HepG2 (cell line): ENCODE results near the gene LPAR1. TPM values are rescaled to one million over a fixed set of nuclear protein-coding genes. Genes with fewer than 3 reads are reported as not detected.
A peak's percentile ranks its signal among the peaks of the same experiment; 100 is the strongest.

Experiments used
- ATAC-seq: fragments of 200-7000 bp; cut with Tn5 transposase; 3 replicates; pipeline ENCODE4 v1.9.1; 2020; ENCODE audit warnings: mild to moderate bottlenecking, moderate library complexity
- BruUV-seq: library from RNA; stranded (reverse); fragments of 400-500 nt; replicated peaks from 2 replicates; lab custom pipeline; 2021; lab: Mats Ljungman, UMichigan
- CTCF ChIA-PET: fragments of 300-600 bp; formaldehyde crosslinking; extraction: SDS; loops from one replicate; lab custom pipeline; 2021; ENCODE audit warnings: low total read pairs, inconsistent platforms, low intra/inter-chr PET ratio; lab: Yijun Ruan, JAX
- POLR2A ChIA-PET: fragments of 350-600 bp; sonication (Branson Sonifier 250); formaldehyde crosslinking; loops from one replicate; lab custom pipeline; 2020; ENCODE audit warnings: antibody characterized with exemption, inconsistent platforms; lab: Yijun Ruan, JAX
- DNase-seq: peaks from one replicate; pipeline ENCODE4 v3.0.0-alpha.2; 2015; ENCODE audit warnings: low spot score
- FAIRE-seq: peaks from 3 replicates; lab custom pipeline; 2011; peaks lifted over from hg19 to GRCh38; lab: Jason Lieb, UNC
- H2AFZ ChIP-seq: one replicate; pipeline ENCODE4 v1.6.1; 2011; ENCODE audit warnings: low read length, inconsistent platforms
- H3K27ac ChIP-seq: fragments of 300-600 bp; 3 replicates; pipeline ENCODE4 v1.8.0; 2011; ENCODE audit warnings: mixed run types, mild to moderate bottlenecking, mixed read lengths, low read length, inconsistent platforms; ENCODE audit not compliant: insufficient read depth; ENCODE audit errors: extremely low read length
- H3K27me3 ChIP-seq, 2 experiments: fragments of 200-600 bp in 1 of 2; 2 replicates in 1 of 2; 3 replicates in 1 of 2; pipeline versions ENCODE4 v1.6.0 to v1.8.0; 2011; ENCODE audit warnings: low read length in 2 of 2, mild to moderate bottlenecking in 2 of 2, moderate library complexity in 2 of 2, inconsistent platforms in 1 of 2; ENCODE audit not compliant: insufficient read depth in 2 of 2, control insufficient read depth in 1 of 2
- H3K36me3 ChIP-seq, 2 experiments: fragments of 200-600 bp in 1 of 2; replicated peaks in 1 of 2; 2 replicates in 1 of 2; 3 replicates in 1 of 2; pipeline versions ENCODE4 v1.5.1 to v1.8.0; 2011; ENCODE audit warnings: low read length in 2 of 2, inconsistent platforms in 1 of 2; ENCODE audit not compliant: insufficient read depth in 2 of 2, control insufficient read depth in 1 of 2
- H3K4me1 ChIP-seq: 2 replicates; pipeline ENCODE4 v1.5.1; 2012; ENCODE audit warnings: low read length, inconsistent platforms; ENCODE audit not compliant: insufficient read depth
- H3K4me2 ChIP-seq: 2 replicates; pipeline ENCODE4 v1.6.0; 2011; ENCODE audit warnings: low read depth, low read length, inconsistent platforms
- H3K4me3 ChIP-seq, 3 experiments: fragments of 200-600 bp in 1 of 3; sonication (generic), shearing (Covaris generic) in 1 of 3; replicated peaks in 1 of 3; 2 replicates each; pipeline ENCODE4 v1.5.1; 2011 to 2016; ENCODE audit warnings: low read length in 3 of 3, inconsistent platforms in 2 of 3, low read depth in 2 of 3, mild to moderate bottlenecking in 2 of 3, control low read depth in 1 of 3, mixed read lengths in 1 of 3; ENCODE audit not compliant: insufficient read depth in 1 of 3
- H3K79me2 ChIP-seq: one replicate; pipeline ENCODE4 v1.6.1; 2011; ENCODE audit warnings: low read length, inconsistent platforms; ENCODE audit not compliant: insufficient read depth
- H3K9ac ChIP-seq: 2 replicates; pipeline ENCODE4 v1.6.0; 2011; ENCODE audit warnings: mild to moderate bottlenecking, low read depth, low read length, inconsistent platforms; ENCODE audit not compliant: insufficient read depth
- H3K9me3 ChIP-seq: 2 replicates; pipeline ENCODE4 v1.5.1; 2012; ENCODE audit warnings: mild to moderate bottlenecking, low read length
- H4K20me1 ChIP-seq: 2 replicates; pipeline ENCODE4 v1.6.0; 2011; ENCODE audit warnings: inconsistent platforms, mild to moderate bottlenecking, low read length, moderate library complexity; ENCODE audit not compliant: insufficient read depth
- ATF7 ChIP-seq, 2 experiments: fragments of 450-650 bp in 1 of 2; sonication (generic) in 1 of 2; formaldehyde crosslinking in 1 of 2; IDR thresholded peaks; 2 replicates each; pipeline versions ENCODE4 v1.4.0 to v1.6.1; 2016 to 2020; ENCODE audit warnings: antibody characterized with exemption in 1 of 2, mild to moderate bottlenecking in 1 of 2, missing genetic modification reagents in 1 of 2
- CBX1 ChIP-seq: IDR thresholded peaks from one replicate; pipeline ENCODE4 v1.6.1; 2016; ENCODE audit warnings: antibody characterized with exemption, low read depth
- CREM ChIP-seq, 2 experiments: sonication (generic) in 1 of 2; formaldehyde crosslinking in 1 of 2; IDR thresholded peaks; 2 replicates each; pipeline versions ENCODE4 v1.4.0 to v1.6.1; 2016 to 2020; ENCODE audit warnings: antibody characterized with exemption in 1 of 2, mild to moderate bottlenecking in 1 of 2, missing genetic modification reagents in 1 of 2
- HHEX ChIP-seq: IDR thresholded peaks from 2 replicates; pipeline ENCODE4 v1.6.1; 2016; ENCODE audit warnings: control low read depth
- HMG20A ChIP-seq: IDR thresholded peaks from 2 replicates; pipeline ENCODE4 v1.6.1; 2016; ENCODE audit warnings: borderline replicate concordance
- ISX ChIP-seq: sonication (generic); formaldehyde crosslinking; conservative IDR thresholded peaks from 2 replicates; pipeline ENCODE4 v1.5.0; 2020; ENCODE audit warnings: missing genetic modification reagents
- NCOR1 ChIP-seq: fragments of 200-600 bp; sonication (generic); IDR thresholded peaks from 2 replicates; pipeline ENCODE4 v1.7.0; 2017; ENCODE audit warnings: antibody characterized with exemption, low read length, borderline replicate concordance
- POLR2G ChIP-seq: fragments of 200-400 bp; formaldehyde crosslinking; IDR thresholded peaks from 2 replicates; pipeline ENCODE4 v1.6.1; 2018; ENCODE audit warnings: mild to moderate bottlenecking, low read depth, low read length, moderate library complexity
- RNF219 ChIP-seq: sonication (generic); formaldehyde crosslinking; IDR thresholded peaks from 2 replicates; pipeline ENCODE4 v1.5.0; 2020; ENCODE audit warnings: mild to moderate bottlenecking, missing genetic modification reagents
- TBX2 ChIP-seq: sonication (generic); formaldehyde crosslinking; IDR thresholded peaks from 2 replicates; pipeline ENCODE4 v1.5.0; 2020; ENCODE audit warnings: missing genetic modification reagents, mild to moderate bottlenecking, borderline replicate concordance
- USF2 ChIP-seq, 2 experiments: sonication (generic) in 1 of 2; formaldehyde crosslinking in 1 of 2; IDR thresholded peaks; 2 replicates each; pipeline versions ENCODE4 v1.5.1 to v1.6.1; 2011 to 2020; ENCODE audit warnings: borderline replicate concordance in 1 of 2, low read depth in 1 of 2, low read length in 1 of 2, mild to moderate bottlenecking in 1 of 2, missing genetic modification reagents in 1 of 2, moderate library complexity in 1 of 2
- ZNF234 ChIP-seq: sonication (generic); formaldehyde crosslinking; conservative IDR thresholded peaks from 2 replicates; pipeline ENCODE4 v1.5.1; 2020; ENCODE audit warnings: mild to moderate bottlenecking, missing genetic modification reagents
- ZNF3 ChIP-seq: IDR thresholded peaks from 2 replicates; pipeline ENCODE4 v1.7.0; 2017; ENCODE audit warnings: inconsistent platforms
- ZNF34 ChIP-seq: sonication (generic); formaldehyde crosslinking; IDR thresholded peaks from 2 replicates; pipeline ENCODE4 v1.4.0; 2020; ENCODE audit warnings: mild to moderate bottlenecking, missing genetic modification reagents, borderline replicate concordance
- ZNF556 ChIP-seq: sonication (generic); formaldehyde crosslinking; IDR thresholded peaks from 2 replicates; pipeline ENCODE4 v1.4.0; 2020; ENCODE audit warnings: mild to moderate bottlenecking, missing genetic modification reagents, borderline replicate concordance
- ZNF644 ChIP-seq: IDR thresholded peaks from 2 replicates; pipeline ENCODE4 v1.6.1; 2016; ENCODE audit warnings: low read depth
- WGBS: methylation state at CpG from one replicate; pipeline ENCODE4 v1.1.6; 2017; ENCODE audit warnings: low lambda C conversion rate; 5-methylcytosine and 5-hydroxymethylcytosine counted together
- in situ Hi-C: cut with HindIII; loops from 2 replicates; pipeline ENCODE4 v1.10.0; 2017; ENCODE audit warnings: low pct_unique_long_range_greater_than_20kb; ENCODE audit not compliant: extremely low pct_ligation_motif_present
- intact Hi-C: fragments of 100-400 bp; cut with micrococcal nuclease; formaldehyde crosslinking; loops from one replicate; pipeline ENCODE4 v1.10.0; 2022; ENCODE audit not compliant: unreplicated experiment
- polyA plus RNA-seq, 8 experiments: library from polyadenylated mRNA; depleted of rRNA in 3 of 8; stranded (reverse) in 7 of 8; unstranded in 1 of 8; fragments of >200 nt; fragmentation: Illumina TruSeq in 4 of 8; extraction: Trizol in 4 of 8; gene quantifications; 2 replicates each; pipeline versions ENCODE4 v1.2.1 to v1.2.3, GENCODE V29; 2011 to 2016; ENCODE audit warnings: low read depth in 4 of 8, missing spikeins in 1 of 8, mixed read lengths in 1 of 8; ENCODE audit not compliant: insufficient read depth in 1 of 8
- total RNA-seq, 5 experiments: library from RNA; depleted of rRNA; stranded (reverse); fragments of >200 nt; fragmentation: Illumina TruSeq; extraction: Trizol; gene quantifications; 2 replicates each; pipeline ENCODE4 v1.2.3, GENCODE V29; 2016; ENCODE audit warnings: low read depth in 1 of 5

Gene LPAR1
- total and polyA plus RNA-seq, 2 of the 13 experiments (the other 11 are each of a cell fraction or from before 2014, with no cell fraction given): not detected

DNA sequence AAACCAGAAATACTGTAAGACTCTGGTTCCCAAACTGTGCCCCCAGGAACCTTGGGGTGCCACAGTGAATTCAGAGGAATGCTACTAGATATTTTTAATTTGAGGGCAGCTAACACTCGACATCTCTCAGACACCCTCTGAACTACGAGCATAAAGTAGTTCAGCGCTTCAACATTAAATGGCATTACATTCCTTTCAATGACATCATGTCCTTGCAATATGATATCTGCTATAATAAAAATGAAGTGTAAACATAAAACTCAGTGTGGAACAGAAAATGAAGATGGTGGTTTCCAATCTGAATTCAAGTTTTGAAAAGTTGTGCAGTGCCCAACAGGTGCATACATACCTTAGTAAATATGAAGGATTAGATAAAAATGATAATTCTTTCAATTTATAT is 116.1 kb downstream of the LPAR1 start:
- WGBS: 41% methylated on average over 3 of the region's 3 CpGs
- no peak overlapping the region for H3K9ac ChIP-seq
- DNase-seq: no peak
- TF ChIP-seq ATF7 (IDR thresholded peaks at IDR 0.05) (0 out of 2 replicates have a peak, but pooled peaks have one; percentile 3), ATF7 (CRISPR knock-in tag; IDR thresholded peaks at IDR 0.05) (no peak), ISX (no peak)
- TF ChIP-seq, all 625 proteins: peak for 1
- no peaks in the 10 kb centered on the region for H4K20me1 ChIP-seq
- no peak overlapping the region for H2AFZ ChIP-seq
- no peak overlapping the region for H3K4me3 ChIP-seq
- no peak for ATAC-seq
- no TSS peak for BruUV-seq
- FAIRE-seq: no peak
- no peaks in the 10 kb centered on the region for H3K79me2 ChIP-seq
- no peaks in the 10 kb centered on the region for H3K27me3 ChIP-seq
- H3K4me2 ChIP-seq: no peak overlapping the region
- no peak overlapping the region for H3K27ac ChIP-seq
- no peaks in the 10 kb centered on the region for H3K36me3 ChIP-seq
- intact Hi-C loops (no loop called here), in situ Hi-C loops (no loop called here)
- CTCF ChIA-PET: no interaction called here
- H3K4me1 ChIP-seq: no peaks in the 10 kb centered on the region
- H3K9me3 ChIP-seq: no peaks in the 10 kb centered on the region
- POLR2A ChIA-PET: no interaction called here

- Histone ChIP-seq H3K36me3 (no peaks in the 10 kb centered on the region), H3K4me3 (no peak overlapping the region), H4K20me1 (no peaks in the 10 kb centered on the region), H3K9me3 (no peaks in the 10 kb centered on the region), H3K4me2 (no peak overlapping the region), H3K9ac (no peak overlapping the region), H3K27ac (no peak overlapping the region), H3K27me3 (no peaks in the 10 kb centered on the region), H3K4me1 (no peaks in the 10 kb centered on the region), H3K79me2 (no peaks in the 10 kb centered on the region), H2AFZ (no peak overlapping the region)
- ChIA-PET POLR2A (no interaction called here), CTCF (no interaction called here)
- 34% methylated on average over 5 of the region's 5 CpGs for WGBS
- intact Hi-C loops: no loop called here
- ATAC-seq (no peak), FAIRE-seq (no peak), DNase-seq (no peak)
- no TSS peak for BruUV-seq
- in situ Hi-C loops: no loop called here
- TF ChIP-seq NCOR1 (no peak), ZNF644 (no peak), CREM (IDR thresholded peaks at IDR 0.05) (no peak), CREM (CRISPR knock-in tag; IDR thresholded peaks at IDR 0.05) (no peak), TBX2 (CRISPR knock-in tag) (no peak), CBX1 (no peak), ZNF34 (CRISPR knock-in tag) (no peak), ZNF556 (no peak), USF2 (IDR thresholded peaks at IDR 0.05; ENCODE audit: low read depth, low read length) (no peak), USF2 (CRISPR knock-in tag; IDR thresholded peaks at IDR 0.05; ENCODE audit: borderline replicate concordance) (no peak), RNF219 (CRISPR knock-in tag) (no peak), HMG20A (no peak), ZNF234 (CRISPR knock-in tag) (no peak), POLR2G (no peak), ZNF3 (CRISPR knock-in tag) (no peak), HHEX (CRISPR knock-in tag) (no peak)
Observed at GRCh38 chr9:110921705-110922104, 116.6 kb downstream of the LPAR1 start.
